K562 (cell line): ENCODE results near the gene MCRS1. TPM values are rescaled to one million over a fixed set of nuclear protein-coding genes. Genes with fewer than 3 reads are reported as not detected.

ENCODE experiments used
- ATF3 ChIP-seq, 2 experiments: fragments of 450-650 bp in 1 of 2; sonication (generic) in 1 of 2; formaldehyde crosslinking in 1 of 2; IDR thresholded peaks in 1 of 2; conservative IDR thresholded peaks in 1 of 2; 2 replicates each; pipeline versions ENCODE4 v1.6.1 to v1.8.1; 2016 to 2023; ENCODE audit warnings: mild to moderate bottlenecking in 2 of 2, moderate library complexity in 2 of 2, inconsistent platforms in 1 of 2, missing genetic modification reagents in 1 of 2
- CBX2 ChIP-seq: fragments of 200-600 bp; sonication (generic); IDR thresholded peaks from one replicate; pipeline ENCODE4 v1.6.1; 2012; ENCODE audit warnings: mild to moderate bottlenecking, low read length, inconsistent platforms; ENCODE audit not compliant: insufficient read depth, poor library complexity, severe bottlenecking
- CXXC5 ChIP-seq: fragments of 250-450 bp; sonication (Bioruptor Pico); IDR thresholded peaks from 2 replicates; pipeline ENCODE4 v1.8.0; 2022; ENCODE audit warnings: inconsistent platforms, mild to moderate bottlenecking, moderate library complexity
- E2F6 ChIP-seq, 2 experiments: IDR thresholded peaks; 2 replicates each; pipeline ENCODE4 v1.6.1; 2011; ENCODE audit warnings: borderline replicate concordance in 1 of 2, control low read depth in 1 of 2, low read depth in 1 of 2, low read length in 1 of 2, mild to moderate bottlenecking in 1 of 2, mixed read lengths in 1 of 2, moderate library complexity in 1 of 2; ENCODE audit not compliant: insufficient read depth in 1 of 2, insufficient read length in 1 of 2, poor library complexity in 1 of 2, severe bottlenecking in 1 of 2; ENCODE audit errors: extremely low read depth in 1 of 2
- FOXP1 ChIP-seq: sonication (generic); formaldehyde crosslinking; IDR thresholded peaks from 2 replicates; pipeline ENCODE4 v1.8.0; 2022; ENCODE audit warnings: mild to moderate bottlenecking, missing genetic modification reagents
- HBP1 ChIP-seq: fragments of 450-650 bp; formaldehyde crosslinking; IDR thresholded peaks from 2 replicates; pipeline ENCODE4 v1.4.0; 2022; ENCODE audit warnings: missing genetic modification characterization
- HSF4 ChIP-seq: fragments of 250-450 bp; sonication (Bioruptor Pico); IDR thresholded peaks from 2 replicates; pipeline ENCODE4 v2.1.2; 2022; ENCODE audit warnings: mild to moderate bottlenecking, moderate library complexity, borderline replicate concordance
- KAT7 ChIP-seq: sonication (generic); formaldehyde crosslinking; IDR thresholded peaks from 2 replicates; pipeline ENCODE4 v1.8.0; 2022; ENCODE audit warnings: missing genetic modification reagents, mild to moderate bottlenecking, borderline replicate concordance
- NR3C1 ChIP-seq: sonication (generic); formaldehyde crosslinking; IDR thresholded peaks from 2 replicates; pipeline ENCODE4 v1.8.1; 2022; ENCODE audit warnings: missing genetic modification reagents
- NUFIP1 ChIP-seq: fragments of 450-650 bp; IDR thresholded peaks from 2 replicates; pipeline ENCODE4 v1.6.1; 2018; ENCODE audit not compliant: partially characterized antibody
- POLR2B ChIP-seq: fragments of 450-650 bp; IDR thresholded peaks from 2 replicates; pipeline ENCODE4 v1.6.1; 2018; ENCODE audit warnings: low read depth; ENCODE audit not compliant: partially characterized antibody
- RFX7 ChIP-seq: fragments of 250-450 bp; sonication (Bioruptor Pico); IDR thresholded peaks from 2 replicates; pipeline ENCODE4 v1.5.1; 2021; ENCODE audit warnings: mild to moderate bottlenecking
- SRSF7 ChIP-seq: fragments of 200-400 bp; formaldehyde crosslinking; optimal IDR thresholded peaks from 2 replicates; pipeline ENCODE3; 2017; ENCODE audit warnings: mild to moderate bottlenecking, low read depth, low read length
- TEAD1 ChIP-seq, 2 experiments: fragments of 450-650 bp in 1 of 2; sonication (generic) in 1 of 2; formaldehyde crosslinking; IDR thresholded peaks; 2 replicates each; pipeline versions ENCODE4 v1.4.0 to v1.8.0; 2020 to 2022; ENCODE audit warnings: mild to moderate bottlenecking in 2 of 2, missing genetic modification reagents in 1 of 2
- THAP7 ChIP-seq: fragments of 250-450 bp; sonication (Bioruptor Pico); IDR thresholded peaks from 2 replicates; pipeline ENCODE4 v1.5.0; 2021
- ZC3H11A ChIP-seq: IDR thresholded peaks from 2 replicates; pipeline ENCODE4 v1.6.1; 2012; ENCODE audit warnings: low read depth, low read length, improper control_type of control experiment
- ZNF174 ChIP-seq: fragments of 250-450 bp; sonication (Bioruptor Pico); IDR thresholded peaks from 2 replicates; pipeline ENCODE4 v1.4.0; 2020; ENCODE audit warnings: mild to moderate bottlenecking
- ZNF175 ChIP-seq: fragments of 200-800 bp; sonication (Bioruptor generic); IDR thresholded peaks from 2 replicates; pipeline ENCODE4 v1.6.1; 2016; ENCODE audit warnings: low read depth, mild to moderate bottlenecking, missing genetic modification characterization, missing compliant biosample characterization
- ZNF76 ChIP-seq: fragments of 250-450 bp; sonication (Bioruptor Pico); IDR thresholded peaks from 2 replicates; pipeline ENCODE4 v1.4.0; 2020; ENCODE audit warnings: mild to moderate bottlenecking, moderate library complexity, borderline replicate concordance
- ZZZ3 ChIP-seq: fragments of 450-650 bp; IDR thresholded peaks from 2 replicates; pipeline ENCODE4 v1.6.1; 2016; ENCODE audit warnings: antibody characterized with exemption, mild to moderate bottlenecking, moderate library complexity
- polyA plus RNA-seq, 8 experiments: library from polyadenylated mRNA; depleted of rRNA in 4 of 8; stranded (reverse) in 5 of 8; unstranded in 3 of 8; fragments of >200 nt; fragmentation: Nextera tagmentation in 2 of 8; fragmentation: Illumina TruSeq in 1 of 8; extraction: Ambion mirVana in 2 of 8; extraction: Trizol in 1 of 8; gene quantifications; 2 replicates each; pipeline versions ENCODE4 v1.2.1 to v1.2.3, GENCODE V29; 2011 to 2014; ENCODE audit warnings: inconsistent platforms in 1 of 8, missing spikeins in 1 of 8
- total RNA-seq, 7 experiments: library from RNA; depleted of rRNA in 6 of 7; stranded (reverse); fragments of >200 nt in 6 of 7; fragmentation: Illumina TruSeq in 2 of 7; extraction: Trizol in 2 of 7; gene quantifications; 2 replicates each; pipeline versions ENCODE4 v1.2.1 to v1.2.3, GENCODE V29; 2011 to 2021; ENCODE audit warnings: low replicate concordance in 1 of 7
- TF ChIP-seq, protein P1 (sequence below): fragments of 250-450 bp; sonication (Bioruptor Pico); IDR thresholded peaks from 2 replicates; pipeline ENCODE4 v1.9.0; 2021; ENCODE audit warnings: mild to moderate bottlenecking, inconsistent platforms

The MCRS1 gene
- total and polyA plus RNA-seq, 9 of the 15 experiments (the other 6 are each of a cell fraction or from before 2014, with no cell fraction given): 50.0 to 100 (median 73.2) TPM

DNA sequence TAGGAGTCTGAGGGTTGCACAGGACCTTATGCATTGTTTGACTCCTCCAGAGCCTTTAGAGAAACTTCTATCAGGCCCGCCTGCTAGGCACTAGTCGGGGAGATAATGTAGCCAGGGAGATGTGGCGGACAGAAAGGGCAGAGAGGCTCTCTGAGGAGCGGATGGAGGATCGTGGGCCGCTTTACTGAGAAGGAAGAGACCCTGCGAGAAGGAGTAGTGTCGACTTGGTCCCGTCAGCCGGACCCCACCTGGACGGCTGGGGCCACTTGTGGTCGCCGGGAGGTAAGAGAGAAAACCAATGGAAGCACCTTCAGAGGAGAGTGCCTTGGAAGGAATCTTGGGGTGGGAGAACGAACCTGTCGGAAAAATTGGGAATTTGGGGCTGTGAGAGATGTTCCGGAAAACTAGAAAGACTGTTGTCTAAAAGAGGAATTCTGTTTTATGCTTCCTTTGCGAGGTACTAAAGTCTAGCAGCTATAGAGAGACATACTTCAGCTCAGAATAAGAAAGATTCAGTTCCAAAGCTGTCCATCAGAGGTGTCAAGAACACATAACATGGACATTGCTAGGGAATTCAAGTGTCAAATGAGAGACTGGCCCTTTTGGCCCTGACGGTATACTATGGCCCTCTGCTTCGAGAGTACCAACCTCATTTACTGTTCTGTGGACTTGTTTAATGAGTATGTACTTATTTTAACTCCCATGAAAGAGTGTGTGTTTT lies 660 bp upstream of the MCRS1 start (continued):
- TF ChIP-seq HBP1 (CRISPR knock-in tag): no peak
- TF ChIP-seq RFX7: no peak
- no peak for TF ChIP-seq POLR2B
- no peak for TF ChIP-seq ZZZ3
- TF ChIP-seq CXXC5: no peak
- TF ChIP-seq FOXP1 (CRISPR knock-in tag): 0 out of 2 replicates have a peak, but pooled peaks have one; percentile 20
- no peak for TF ChIP-seq ZNF76
- TF ChIP-seq ZC3H11A: no peak
- peak in 1 of 2 experiments; percentile 56; a peak in 1 of 4 replicates for TF ChIP-seq TEAD1 (CRISPR knock-in tag; IDR thresholded peaks at IDR 0.05)
- TF ChIP-seq SRSF7: no peak
- no peak for TF ChIP-seq CBX2
- TF ChIP-seq, protein P1, sequence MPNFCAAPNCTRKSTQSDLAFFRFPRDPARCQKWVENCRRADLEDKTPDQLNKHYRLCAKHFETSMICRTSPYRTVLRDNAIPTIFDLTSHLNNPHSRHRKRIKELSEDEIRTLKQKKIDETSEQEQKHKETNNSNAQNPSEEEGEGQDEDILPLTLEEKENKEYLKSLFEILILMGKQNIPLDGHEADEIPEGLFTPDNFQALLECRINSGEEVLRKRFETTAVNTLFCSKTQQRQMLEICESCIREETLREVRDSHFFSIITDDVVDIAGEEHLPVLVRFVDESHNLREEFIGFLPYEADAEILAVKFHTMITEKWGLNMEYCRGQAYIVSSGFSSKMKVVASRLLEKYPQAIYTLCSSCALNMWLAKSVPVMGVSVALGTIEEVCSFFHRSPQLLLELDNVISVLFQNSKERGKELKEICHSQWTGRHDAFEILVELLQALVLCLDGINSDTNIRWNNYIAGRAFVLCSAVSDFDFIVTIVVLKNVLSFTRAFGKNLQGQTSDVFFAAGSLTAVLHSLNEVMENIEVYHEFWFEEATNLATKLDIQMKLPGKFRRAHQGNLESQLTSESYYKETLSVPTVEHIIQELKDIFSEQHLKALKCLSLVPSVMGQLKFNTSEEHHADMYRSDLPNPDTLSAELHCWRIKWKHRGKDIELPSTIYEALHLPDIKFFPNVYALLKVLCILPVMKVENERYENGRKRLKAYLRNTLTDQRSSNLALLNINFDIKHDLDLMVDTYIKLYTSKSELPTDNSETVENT: no peak
- no peak for TF ChIP-seq ATF3 (IDR thresholded peaks at IDR 0.05)
- no peak for TF ChIP-seq ATF3 (CRISPR knock-in tag; conservative IDR thresholded peaks at IDR 0.05)
- no peak for TF ChIP-seq ZNF175 (CRISPR knock-in tag)
- no peak for TF ChIP-seq NR3C1
- TF ChIP-seq ZNF174 (CRISPR knock-in tag): no peak
- TF ChIP-seq THAP7: no peak
- TF ChIP-seq NUFIP1: no peak
- TF ChIP-seq KAT7 (CRISPR knock-in tag): no peak
- no peak for TF ChIP-seq HSF4
- no peak for TF ChIP-seq E2F6 (IDR thresholded peaks at IDR 0.05; ENCODE audit: borderline replicate concordance in 1 of 2, extremely low read depth in 1 of 2, insufficient read depth in 1 of 2, insufficient read length in 1 of 2, low read depth in 1 of 2, low read length in 1 of 2, poor library complexity in 1 of 2, severe bottlenecking in 1 of 2)
